Subcutaneous abdominal adipose tissue (tissue), 5 donors: Measurements from ENCODE around the gene TCFL5.

ENCODE experiments used
- H3K27ac ChIP-seq: one replicate; pipeline ENCODE4 v1.7.0; 2013; ENCODE audit warnings: low read depth, mild to moderate bottlenecking, inconsistent platforms, low read length, moderate library complexity
- H3K27me3 ChIP-seq, 5 donors: one replicate each; pipeline ENCODE4 v1.7.0; 2013; ENCODE audit warnings: low read length in 5 of 5, inconsistent platforms in 1 of 5; ENCODE audit not compliant: control insufficient read depth in 5 of 5, insufficient read depth in 4 of 5
- H3K36me3 ChIP-seq, 5 donors: one replicate each; pipeline ENCODE4 v1.7.0; 2013; ENCODE audit warnings: low read length in 5 of 5; ENCODE audit not compliant: control insufficient read depth in 5 of 5, insufficient read depth in 5 of 5
- H3K4me1 ChIP-seq, 5 donors: one replicate each; pipeline ENCODE4 v1.7.0; 2013; ENCODE audit warnings: low read length in 5 of 5, mild to moderate bottlenecking in 3 of 5, moderate library complexity in 1 of 5; ENCODE audit not compliant: control insufficient read depth in 5 of 5, insufficient read depth in 5 of 5
- H3K4me3 ChIP-seq, 5 donors: one replicate each; pipeline ENCODE4 v1.7.0; 2013; ENCODE audit warnings: low read length in 5 of 5, low read depth in 1 of 5
- H3K9ac ChIP-seq, 5 donors: one replicate each; pipeline ENCODE4 v1.7.0; 2013; ENCODE audit warnings: low read length in 5 of 5, mild to moderate bottlenecking in 4 of 5, moderate library complexity in 3 of 5
- H3K9me3 ChIP-seq, 5 donors: one replicate each; pipeline ENCODE4 v1.7.0; 2013; ENCODE audit warnings: low read length in 5 of 5; ENCODE audit not compliant: control insufficient read depth in 5 of 5
- donor health status: healthy.
- donor health status: healthy.
- donor health status: healthy.
- donor health status: healthy.
- donor health status: healthy.

TCFL5 gene

GRCh38 chr20:62797671-62798532 lies 63.7 kb downstream of the TCFL5 start:
- Histone ChIP-seq H3K27ac (no peak overlapping the region), H3K9ac (peak overlapping the region in 2 of 5 donors; percentile 65 to 69), H3K9me3 (no peaks in the 10 kb centered on the region), H3K27me3 (no peaks in the 10 kb centered on the region), H3K4me3 (no peak overlapping the region), H3K4me1 (peaks cover 0 to 39% (median 33%) of the 10 kb centered on the region in 5 donors), H3K36me3 (peaks cover 0 to 38% (median 31%) of the 10 kb centered on the region in 5 donors)

- Histone ChIP-seq H3K4me3 (peak overlapping the region; percentile 35 to 79 (median 60)), H3K4me1 (peaks cover 0 to 39% (median 33%) of the 10 kb centered on the region in 5 donors), H3K9ac (peak overlapping the region in 4 of 5 donors; percentile 55 to 71 (median 67)), H3K9me3 (no peaks in the 10 kb centered on the region), H3K36me3 (peaks cover 0 to 38% (median 31%) of the 10 kb centered on the region in 5 donors), H3K27me3 (no peaks in the 10 kb centered on the region), H3K27ac (peak overlapping the region; percentile 37)
Measured at GRCh38 chr20:62796699-62797491, 64.7 kb downstream of the TCFL5 start.

DNA sequence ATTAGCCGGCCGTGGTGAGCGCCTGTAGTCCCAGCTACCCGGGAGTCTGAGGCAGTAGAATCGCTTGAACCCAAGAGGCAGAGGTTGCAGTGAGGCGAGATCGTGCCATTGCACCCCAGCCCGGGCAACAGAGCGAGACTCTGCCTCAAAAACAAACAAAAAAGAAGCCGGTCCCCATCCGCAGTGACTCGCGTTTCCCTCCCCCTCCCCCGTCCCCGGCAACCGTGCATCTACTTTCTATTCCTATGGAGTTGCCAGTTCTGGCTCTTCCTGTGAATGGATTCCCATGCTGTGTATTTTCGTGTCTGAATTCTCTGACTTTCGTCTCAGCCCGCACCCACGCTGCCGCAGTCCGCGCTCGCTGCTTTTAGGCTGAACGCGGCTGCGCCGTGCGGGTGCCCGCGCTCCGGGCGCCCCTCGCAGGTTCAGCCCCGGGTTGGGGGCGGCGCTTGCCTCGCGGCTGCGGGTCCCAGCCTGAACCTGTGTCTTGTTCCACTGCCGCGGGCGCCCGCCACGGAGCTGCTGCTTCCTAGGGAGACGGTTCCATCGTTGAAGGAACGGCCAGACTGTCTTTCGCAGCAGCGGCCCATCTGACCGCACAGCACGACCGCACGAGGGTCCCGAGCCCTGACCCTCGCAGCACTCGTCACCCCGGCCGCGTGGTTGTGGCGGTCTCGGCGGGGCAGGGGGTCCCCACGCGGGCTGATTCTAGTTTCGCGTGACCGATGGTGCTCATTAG lies 66.4 kb downstream of the TCFL5 start:
- peak overlapping the region; percentile 61 to 79 (median 66) for H3K4me3 ChIP-seq
- peaks cover 4 to 44% (median 35%) of the 10 kb centered on the region in 5 donors for H3K4me1 ChIP-seq
- H3K36me3 ChIP-seq: peaks cover 0 to 25% (median 22%) of the 10 kb centered on the region in 5 donors
- no peaks in the 10 kb centered on the region for H3K9me3 ChIP-seq
- peaks cover 0 to 4% (median 3%) of the 10 kb centered on the region in 5 donors for H3K27me3 ChIP-seq
- peak overlapping the region in 4 of 5 donors; percentile 66 to 81 (median 67) for H3K9ac ChIP-seq
- peak overlapping the region; percentile 57 for H3K27ac ChIP-seq

GRCh38 chr20:62794007-62794724 lies 67.5 kb downstream of the TCFL5 start:
- Histone ChIP-seq H3K9me3 (no peaks in the 10 kb centered on the region), H3K36me3 (peaks cover 0 to 15% (median 12%) of the 10 kb centered on the region in 5 donors), H3K4me3 (peak overlapping the region; percentile 61 to 79 (median 66)), H3K4me1 (peaks cover 4 to 44% (median 35%) of the 10 kb centered on the region in 5 donors), H3K9ac (peak overlapping the region in 4 of 5 donors; percentile 34 to 81 (median 66)), H3K27me3 (peaks cover 0 to 8% (median 3%) of the 10 kb centered on the region in 5 donors), H3K27ac (peak overlapping the region; percentile 57)

GRCh38 chr20:62793757-62794006 lies 67.9 kb downstream of the TCFL5 start:
- Histone ChIP-seq H3K27me3 (peaks cover 0 to 8% (median 4%) of the 10 kb centered on the region in 5 donors), H3K36me3 (peaks cover 0 to 10% (median 7%) of the 10 kb centered on the region in 5 donors), H3K27ac (peak overlapping the region; percentile 50), H3K4me1 (peaks cover 4 to 44% (median 35%) of the 10 kb centered on the region in 5 donors), H3K9ac (peak overlapping the region in 4 of 5 donors; percentile 34 to 78 (median 44)), H3K9me3 (no peaks in the 10 kb centered on the region), H3K4me3 (peak overlapping the region in 4 of 5 donors; percentile 48 to 64 (median 54))

DNA sequence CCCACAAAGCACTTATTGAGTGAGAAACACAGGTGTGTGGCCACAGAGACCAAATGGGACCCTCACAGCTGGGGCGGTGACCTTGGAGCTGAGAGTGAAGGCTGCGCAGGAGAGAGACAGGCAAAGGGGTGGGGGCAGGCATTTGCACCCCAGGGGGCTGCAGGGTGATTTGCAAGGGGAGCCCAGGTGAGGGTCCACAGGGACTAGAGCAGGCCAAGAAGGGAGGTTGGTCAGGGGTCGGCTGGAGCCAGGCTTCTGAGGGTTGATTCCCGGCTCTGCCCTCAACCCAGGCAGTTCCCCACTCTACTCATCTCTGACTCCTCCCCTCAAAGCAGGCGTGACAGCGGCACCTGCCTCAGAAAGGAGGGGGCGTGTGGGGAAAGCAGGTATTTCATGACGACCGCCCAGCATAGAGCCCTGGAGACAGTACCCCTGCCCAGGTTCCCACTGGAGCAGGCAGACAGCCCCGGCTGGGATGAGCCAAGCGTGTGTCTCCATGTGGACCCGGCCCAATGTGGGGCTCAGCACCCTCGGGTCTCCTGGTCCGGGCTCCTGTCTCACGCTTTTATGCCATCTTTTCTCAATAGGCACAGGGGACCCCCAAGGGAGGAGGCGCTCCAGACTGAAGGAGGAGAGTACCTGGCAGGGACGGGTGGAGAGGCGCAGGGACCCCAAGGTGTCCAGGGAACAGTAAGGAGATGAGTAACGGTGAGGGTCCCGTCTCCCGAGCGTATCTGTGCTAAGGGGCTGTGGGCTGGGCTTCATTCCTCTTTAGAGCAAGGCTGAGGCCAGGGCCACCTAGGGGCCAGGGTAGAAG lies 68.5 kb downstream of the TCFL5 start:
- Histone ChIP-seq H3K9ac (peak overlapping the region in 1 of 5 donors; percentile 78), H3K9me3 (no peaks in the 10 kb centered on the region), H3K4me3 (peak overlapping the region in 3 of 5 donors; percentile 48 to 64 (median 59)), H3K4me1 (peaks cover 4 to 43% (median 35%) of the 10 kb centered on the region in 5 donors), H3K36me3 (peaks cover 0 to 5% (median 4%) of the 10 kb centered on the region in 5 donors), H3K27ac (peak overlapping the region; percentile 50), H3K27me3 (peaks cover 0 to 8% (median 4%) of the 10 kb centered on the region in 5 donors)

DNA sequence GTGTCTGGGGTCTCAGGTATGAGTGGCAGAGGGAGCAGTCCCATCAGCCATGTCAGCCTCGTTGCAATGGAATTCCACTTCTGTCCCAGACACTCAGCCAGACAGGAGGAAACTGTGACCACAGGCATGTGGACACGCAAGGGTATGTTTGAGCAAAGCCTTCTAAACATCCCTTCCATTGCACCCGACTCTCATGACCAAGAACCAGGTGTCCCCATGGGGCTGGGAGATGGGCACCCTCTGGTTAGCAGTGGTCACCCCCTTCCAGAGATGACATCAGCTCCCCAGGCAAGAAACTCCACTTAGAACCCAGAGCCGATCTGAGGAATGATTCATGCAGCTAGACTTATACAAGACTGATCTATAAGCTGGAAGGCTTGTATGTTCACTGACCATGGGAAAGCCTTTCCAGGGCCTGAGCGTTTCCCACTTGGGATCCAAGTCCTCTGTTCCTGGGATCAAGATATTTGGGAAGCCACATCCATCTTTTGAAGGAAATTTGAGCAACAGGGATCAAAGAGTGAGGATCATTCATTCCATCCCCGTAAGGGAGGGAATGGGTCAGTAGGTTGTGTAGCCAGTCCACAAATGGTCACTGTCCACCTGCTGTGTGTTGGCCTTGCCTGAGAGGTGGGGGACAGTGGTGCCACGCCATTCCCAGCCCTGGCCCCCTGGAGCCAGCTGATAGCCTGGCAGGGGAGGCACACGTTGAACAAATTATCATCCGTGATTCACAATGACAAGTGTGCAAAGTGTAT lies 69.3 kb downstream of the TCFL5 start:
- Histone ChIP-seq H3K4me3 (no peak overlapping the region), H3K27me3 (peaks cover 0 to 8% (median 4%) of the 10 kb centered on the region in 5 donors), H3K9me3 (no peaks in the 10 kb centered on the region), H3K4me1 (peaks cover 4 to 35% (median 28%) of the 10 kb centered on the region in 5 donors), H3K9ac (no peak overlapping the region), H3K36me3 (no peaks in the 10 kb centered on the region), H3K27ac (no peak overlapping the region)
